ENCODE measurements around the gene ADH6.
"Not testable (repeated sequence)": the region's sequence is repeated elsewhere in the genome, so short reads cannot be mapped to it uniquely, and the experiment has no call there.

Gene ADH6

DNA sequence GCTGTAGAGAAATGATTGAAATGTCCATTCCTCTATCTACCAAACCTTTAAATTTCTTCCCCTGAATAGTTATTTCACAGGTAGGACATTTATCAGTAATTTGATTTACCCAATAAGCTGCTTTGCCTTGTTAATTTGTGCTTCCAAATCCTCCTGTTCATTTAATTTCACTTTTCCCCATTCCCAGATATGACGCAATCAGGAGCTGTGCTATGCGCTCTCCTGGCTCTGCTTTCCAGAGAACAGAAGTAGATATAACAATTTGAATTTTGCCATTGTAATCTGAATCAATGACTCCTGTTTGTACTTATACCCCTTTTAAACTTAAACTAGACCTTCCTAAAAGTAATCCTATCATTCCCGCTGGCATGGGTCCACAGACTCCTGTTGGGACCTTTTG is 29.1 kb downstream of the ADH6 start:
- DNase-seq = not testable (repeated sequence)

DNA sequence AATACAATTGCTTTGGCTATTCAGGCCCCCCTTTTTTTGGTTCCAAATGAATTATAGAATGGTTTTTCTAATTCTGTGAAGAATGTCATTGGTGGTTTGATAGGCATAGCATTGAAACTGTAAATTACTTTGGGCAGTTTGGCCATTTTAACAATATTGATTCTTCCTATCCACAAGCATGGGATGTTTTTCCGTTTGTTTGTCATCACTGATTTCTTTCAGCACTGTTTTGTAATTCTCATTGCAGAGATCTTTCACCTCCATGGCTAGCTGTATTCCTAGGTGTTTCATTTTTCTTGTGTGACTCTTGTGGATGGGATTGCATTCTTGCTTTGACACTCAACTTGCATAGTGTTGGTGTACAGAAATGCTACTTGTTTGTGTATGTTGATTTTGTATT is 33.0 kb downstream of the ADH6 start:
- DNase-seq = no peak

DNA sequence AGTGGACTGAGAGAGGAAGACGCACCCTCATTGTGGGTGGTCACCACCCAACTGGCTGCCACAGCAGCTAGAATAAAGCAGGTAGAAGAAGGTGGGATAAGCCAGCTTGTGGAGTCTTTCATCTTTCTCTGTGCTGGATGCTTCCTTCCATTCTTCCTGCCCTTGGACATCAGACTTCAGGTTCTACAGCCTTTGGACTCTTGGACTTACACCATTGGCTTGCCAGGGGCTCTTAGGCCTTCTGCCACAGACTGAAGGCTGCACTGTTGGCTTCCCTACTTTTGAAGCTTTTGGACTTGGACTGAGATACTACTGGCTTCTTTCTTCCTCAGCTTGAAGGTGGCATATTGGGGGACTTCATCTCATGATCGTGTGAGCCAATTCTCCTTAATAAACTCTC is 33.5 kb downstream of the ADH6 start:
- DNase-seq = no peak

DNA sequence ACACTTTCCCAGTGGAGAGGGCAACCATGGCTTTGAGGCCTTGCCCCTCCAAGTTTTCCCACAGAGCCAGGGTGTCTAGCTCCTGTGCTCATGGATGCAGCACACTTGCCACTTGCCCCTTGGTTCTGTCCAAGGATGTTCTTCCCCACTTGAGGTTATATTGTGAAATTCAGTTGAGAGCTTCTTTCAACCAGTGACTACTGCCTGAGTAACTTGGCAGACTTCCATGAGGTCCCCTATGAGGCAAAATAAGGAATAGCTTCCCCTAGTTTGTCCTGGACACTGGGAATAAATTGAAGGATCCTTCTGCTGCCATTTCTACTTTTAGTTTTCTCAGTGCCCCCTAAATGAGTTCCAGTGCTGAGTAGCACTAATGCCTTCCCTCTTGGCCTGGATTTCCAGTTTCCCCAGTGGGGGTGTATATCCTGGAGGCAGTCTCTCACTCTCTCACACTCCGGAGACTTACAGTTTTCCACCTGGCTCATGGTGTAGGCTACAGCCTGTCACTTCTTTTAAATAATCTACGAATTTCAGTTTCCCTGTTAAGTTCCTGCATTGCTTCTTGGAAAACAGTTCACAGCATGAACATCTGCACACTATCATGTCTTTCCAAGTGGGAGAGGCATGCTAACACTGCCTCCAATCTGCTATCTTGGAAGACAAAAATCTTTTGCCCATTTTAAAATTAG is 38.5 kb downstream of the ADH6 start:
- DNase-seq = no peak

DNA sequence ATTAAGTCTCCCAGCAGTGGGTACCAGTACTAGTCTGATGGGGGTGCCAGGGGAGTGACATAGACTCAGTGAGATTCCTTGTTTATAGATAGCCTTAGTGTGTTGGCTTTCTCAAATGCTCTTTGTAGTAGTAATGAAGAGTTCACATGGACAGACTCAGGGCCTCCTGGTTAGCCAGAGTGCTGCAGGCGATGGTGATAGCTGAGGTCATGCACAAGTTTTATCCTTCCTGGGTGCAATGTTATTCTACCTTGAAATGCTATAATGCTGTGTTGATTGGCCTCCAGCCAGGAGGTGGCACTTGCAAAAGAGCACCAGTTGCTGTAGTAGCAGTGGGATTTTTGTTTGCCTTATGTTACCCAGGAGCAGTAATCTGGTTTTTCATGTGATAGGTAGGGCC is 39.4 kb downstream of the ADH6 start:
- DNase-seq = no peak

DNA sequence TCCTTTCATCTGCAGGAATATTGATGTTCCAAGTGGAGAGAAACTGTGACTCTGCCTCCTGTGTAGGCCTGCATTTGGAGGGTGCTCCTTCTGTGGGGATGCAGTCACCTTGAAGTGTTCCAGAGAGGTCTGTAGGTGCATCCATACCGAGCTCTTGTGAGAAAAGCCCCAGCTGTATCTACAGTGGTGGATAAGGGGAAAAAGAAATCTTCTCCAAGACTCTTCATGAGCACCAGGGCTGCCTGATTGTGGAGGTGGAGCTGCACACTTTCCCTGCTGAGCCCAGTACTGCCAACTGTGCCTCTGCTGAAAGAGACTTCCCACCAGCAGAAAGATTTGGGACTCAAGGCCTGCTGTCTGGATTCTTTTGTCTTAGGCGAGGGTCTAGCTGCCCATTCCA is 39.9 kb downstream of the ADH6 start:
- no peak for DNase-seq

DNA sequence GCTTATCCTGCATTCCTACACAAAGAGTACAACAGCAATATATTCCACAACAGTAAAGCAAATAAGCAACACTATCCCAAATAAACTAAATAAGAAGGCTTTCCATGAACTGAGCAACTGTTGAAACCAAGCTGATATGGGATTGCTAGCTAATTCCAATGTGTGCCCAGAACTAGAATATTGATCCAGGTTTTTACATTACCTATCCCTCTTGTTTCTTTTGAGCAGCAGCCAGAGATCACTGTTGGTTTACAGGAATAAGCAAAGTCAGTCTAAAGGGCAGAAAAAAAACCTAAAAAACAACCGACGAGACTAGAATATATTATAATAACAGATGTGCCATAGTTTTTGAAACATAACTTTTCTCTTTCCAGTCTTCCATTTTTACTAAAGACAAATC is 52.5 kb downstream of the ADH6 start:
- DNase-seq = no peak

DNA sequence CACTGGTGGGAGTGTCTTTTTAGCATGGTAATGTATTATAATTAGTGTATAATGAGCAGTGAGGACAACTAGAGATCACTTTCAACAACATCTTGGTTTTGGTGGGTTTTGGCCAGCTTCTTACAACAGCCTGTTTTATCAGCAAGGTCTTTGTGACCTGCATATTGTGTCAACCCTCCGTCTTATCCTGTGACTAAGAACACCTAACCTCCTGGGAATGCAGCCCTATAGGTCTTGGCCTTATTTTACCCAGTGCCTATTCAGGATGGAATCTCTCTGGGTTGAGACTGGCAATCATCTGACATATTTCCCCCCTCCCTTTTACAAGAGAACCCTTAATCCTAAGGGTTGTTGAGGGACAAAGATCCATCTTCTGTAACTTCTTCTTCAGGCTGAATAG is 53.1 kb downstream of the ADH6 start:
- no peak for DNase-seq

DNA sequence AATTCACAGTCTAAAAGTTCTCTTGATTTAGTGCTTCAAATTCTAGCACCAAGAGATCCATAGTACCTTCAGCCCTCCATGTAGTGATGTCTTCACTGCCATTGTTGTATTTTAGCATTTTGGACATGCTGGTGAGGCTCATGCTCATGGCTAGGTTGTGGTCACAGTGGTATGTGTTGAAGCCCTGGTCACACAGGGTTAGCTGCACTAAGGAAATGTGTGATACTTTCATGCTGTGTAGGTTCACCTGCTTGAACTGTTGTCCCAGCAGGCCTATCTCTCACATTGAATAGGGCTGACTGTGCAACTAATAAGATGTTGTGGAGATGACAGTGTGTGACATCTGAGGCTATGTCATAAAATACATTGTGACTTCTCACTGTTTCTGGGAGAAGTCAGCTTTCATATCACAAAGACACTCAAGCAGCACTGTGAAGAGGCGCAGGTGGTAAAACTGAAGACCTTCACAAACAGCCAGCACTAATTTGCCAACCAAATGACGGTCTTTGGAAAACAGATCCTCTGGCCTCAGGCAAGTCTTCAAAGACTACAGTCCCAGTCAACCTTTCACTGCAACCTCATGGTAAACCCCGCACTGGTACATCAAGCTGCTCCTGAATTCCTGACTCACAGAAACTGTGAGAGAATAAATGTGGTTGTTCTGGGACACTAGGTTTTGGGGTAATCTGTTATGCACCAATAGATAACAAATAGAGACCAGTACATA is 57.5 kb downstream of the ADH6 start:
- no peak for DNase-seq

DNA sequence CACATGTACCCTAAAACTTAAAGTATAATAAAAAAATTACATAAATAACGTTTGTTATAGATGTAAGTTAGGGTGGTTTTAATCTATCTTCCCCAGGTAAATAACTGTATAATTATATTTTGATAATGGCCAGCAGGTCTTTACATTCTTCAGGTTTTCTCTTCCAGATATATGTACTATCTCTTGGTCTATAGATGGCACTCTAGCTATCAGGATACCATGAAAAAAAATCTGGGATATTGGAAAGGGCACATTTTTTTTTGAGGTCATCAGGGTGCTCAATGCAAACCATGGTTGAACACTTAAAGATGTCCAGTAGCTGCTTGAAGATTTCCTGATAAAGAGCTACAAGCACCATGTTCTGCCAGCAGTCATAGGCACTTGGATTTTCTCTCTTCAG is 59.3 kb downstream of the ADH6 start:
- no peak for DNase-seq

DNA sequence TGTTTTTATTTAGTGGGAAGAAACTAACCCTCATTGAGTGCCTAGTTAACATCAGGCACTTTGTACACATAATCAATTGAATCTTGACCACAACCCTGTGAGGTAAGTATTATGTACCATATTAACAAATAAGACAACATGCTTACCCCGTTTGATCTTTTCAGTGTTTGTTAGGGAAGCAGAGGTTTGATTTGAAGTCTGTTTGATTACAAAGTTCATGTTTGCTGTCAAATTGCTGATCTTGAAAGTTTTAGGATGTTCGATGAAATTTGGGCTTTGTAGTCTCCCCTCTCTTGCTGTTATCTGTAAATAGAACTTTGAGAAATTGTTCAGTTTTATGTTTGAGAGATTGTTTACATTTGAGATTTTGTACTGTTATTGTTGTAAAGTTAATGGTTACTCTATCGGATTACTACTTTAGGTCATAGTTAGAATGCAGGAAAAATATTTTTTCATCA is 61.5 kb downstream of the ADH6 start:
- no peak for DNase-seq

DNA sequence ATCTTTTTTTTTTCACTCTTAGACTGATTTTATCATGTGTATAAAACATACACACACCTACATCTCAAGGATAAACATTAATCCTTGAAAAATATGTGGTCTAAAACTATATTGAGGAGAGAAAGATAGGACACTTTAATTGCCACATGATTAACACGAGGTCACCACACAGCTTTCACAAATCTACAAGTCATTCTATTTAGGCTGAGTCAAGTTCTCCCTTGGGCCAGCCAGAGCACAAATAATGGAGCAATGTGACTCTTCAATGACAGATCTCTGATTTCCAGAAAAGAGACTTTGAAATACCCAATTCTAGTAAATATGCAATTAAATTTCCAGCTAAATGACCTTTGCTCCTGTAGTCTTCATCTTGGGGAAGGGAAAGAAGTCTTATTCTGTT is 62.1 kb downstream of the ADH6 start:
- DNase-seq = no peak

DNA sequence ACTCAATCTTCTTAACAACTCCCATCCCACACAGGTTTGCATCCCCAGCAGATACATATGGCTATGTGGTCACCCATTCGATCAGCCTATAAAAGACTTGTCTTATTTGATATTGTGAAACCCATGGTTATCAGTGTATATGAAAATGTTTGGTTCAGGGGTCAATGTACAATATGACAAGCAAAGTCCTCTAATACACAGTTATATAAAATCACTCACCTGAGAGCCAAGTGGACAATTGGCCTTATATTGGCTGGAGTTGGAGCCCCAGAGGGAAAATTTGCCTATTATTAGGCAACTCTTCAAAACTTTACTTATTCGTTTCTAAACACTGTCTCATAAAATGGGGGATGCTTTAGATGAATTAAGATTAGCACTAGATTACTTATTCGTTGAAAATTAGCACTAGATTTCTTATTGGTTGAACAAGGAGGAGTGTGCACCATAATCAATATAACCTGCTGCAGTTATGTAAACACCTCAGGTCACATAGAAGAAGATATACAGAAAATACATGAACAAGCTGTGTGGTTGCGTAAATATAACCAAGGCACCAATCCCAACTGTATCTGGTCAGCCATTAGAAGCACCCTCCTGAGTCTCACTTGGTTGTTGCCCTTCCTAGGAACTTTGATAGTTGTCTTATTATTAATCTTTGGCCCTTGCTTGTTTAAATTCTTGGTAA is 64.2 kb downstream of the ADH6 start:
- DNase-seq = no peak
